ENCODE measurements around the gene KCNS3. TPM values are rescaled to one million over a fixed set of nuclear protein-coding genes. Genes with fewer than 3 reads are reported as not detected.
A peak's percentile ranks its signal among the peaks of the same experiment; 100 is the strongest.

Gene KCNS3
- total RNA-seq, 1 donor from 2014 or later: 5.5 TPM

- no peak overlapping the region for H3K27ac Mint-ChIP-seq (ENCODE audit: unreplicated experiment)
- peaks cover 2% of the 10 kb centered on the region for H3K4me1 Mint-ChIP-seq (ENCODE audit: low read depth, unreplicated experiment)
- no peak for TF ChIP-seq CTCF (IDR thresholded peaks at IDR 0.05; ENCODE audit: partially characterized antibody, unreplicated experiment)
- no peak overlapping the region for H3K4me3 Mint-ChIP-seq (ENCODE audit: unreplicated experiment)
- no peak for DNase-seq
- peaks cover 2% of the 10 kb centered on the region for H3K27me3 Mint-ChIP-seq (ENCODE audit: unreplicated experiment)
- no peaks in the 10 kb centered on the region for H3K9me3 Mint-ChIP-seq (ENCODE audit: unreplicated experiment)
- no peaks in the 10 kb centered on the region for H3K36me3 Mint-ChIP-seq (ENCODE audit: unreplicated experiment)
Measured at GRCh38 chr2:17892770-17893534, 14.5 kb downstream of the KCNS3 start.

GRCh38 chr2:17894005-17894404 is 15.5 kb downstream of the KCNS3 start:
- Mint-ChIP-seq H3K4me3 (ENCODE audit: unreplicated experiment) (no peak overlapping the region), H3K27me3 (ENCODE audit: unreplicated experiment) (peaks cover 2% of the 10 kb centered on the region), H3K36me3 (ENCODE audit: unreplicated experiment) (no peaks in the 10 kb centered on the region), H3K4me1 (ENCODE audit: low read depth, unreplicated experiment) (peaks cover 2% of the 10 kb centered on the region), H3K9me3 (ENCODE audit: unreplicated experiment) (peaks cover 1% of the 10 kb centered on the region), H3K27ac (ENCODE audit: unreplicated experiment) (no peak overlapping the region)
- TF ChIP-seq CTCF (IDR thresholded peaks at IDR 0.05; ENCODE audit: partially characterized antibody, unreplicated experiment): no peak
- no peak for DNase-seq

- peaks cover 2% of the 10 kb centered on the region for H3K4me1 Mint-ChIP-seq (ENCODE audit: low read depth, unreplicated experiment)
- peaks cover 1% of the 10 kb centered on the region for H3K9me3 Mint-ChIP-seq (ENCODE audit: unreplicated experiment)
- H3K36me3 Mint-ChIP-seq (ENCODE audit: unreplicated experiment): no peaks in the 10 kb centered on the region
Measured at GRCh38 chr2:17894556-17894955, 16.1 kb downstream of the KCNS3 start.

GRCh38 chr2:17899871-17900270 is 21.4 kb downstream of the KCNS3 start:
- peaks cover 1% of the 10 kb centered on the region for H3K9me3 Mint-ChIP-seq (ENCODE audit: unreplicated experiment)
- TF ChIP-seq CTCF (IDR thresholded peaks at IDR 0.05; ENCODE audit: partially characterized antibody, unreplicated experiment): no peak
- H3K27ac Mint-ChIP-seq (ENCODE audit: unreplicated experiment): no peak overlapping the region
- H3K36me3 Mint-ChIP-seq (ENCODE audit: unreplicated experiment): no peaks in the 10 kb centered on the region
- no peaks in the 10 kb centered on the region for H3K27me3 Mint-ChIP-seq (ENCODE audit: unreplicated experiment)
- no peak for DNase-seq
- H3K4me1 Mint-ChIP-seq (ENCODE audit: low read depth, unreplicated experiment): no peaks in the 10 kb centered on the region
- H3K4me3 Mint-ChIP-seq (ENCODE audit: unreplicated experiment): no peak overlapping the region

More at GRCh38 chr2:17894556-17894955, 16.1 kb downstream of the KCNS3 start:
- no peak for DNase-seq
- no peak for TF ChIP-seq CTCF (IDR thresholded peaks at IDR 0.05; ENCODE audit: partially characterized antibody, unreplicated experiment)
- H3K4me3 Mint-ChIP-seq (ENCODE audit: unreplicated experiment): no peak overlapping the region
- peak overlapping the region; percentile 9 for H3K27ac Mint-ChIP-seq (ENCODE audit: unreplicated experiment)
- peaks cover under 1% of the 10 kb centered on the region for H3K27me3 Mint-ChIP-seq (ENCODE audit: unreplicated experiment)

GRCh38 chr2:17901246-17901645 is 22.8 kb downstream of the KCNS3 start:
- no peak overlapping the region for H3K4me3 Mint-ChIP-seq (ENCODE audit: unreplicated experiment)
- no peak for TF ChIP-seq CTCF (IDR thresholded peaks at IDR 0.05; ENCODE audit: partially characterized antibody, unreplicated experiment)
- no peaks in the 10 kb centered on the region for H3K4me1 Mint-ChIP-seq (ENCODE audit: low read depth, unreplicated experiment)
- peaks cover 1% of the 10 kb centered on the region for H3K9me3 Mint-ChIP-seq (ENCODE audit: unreplicated experiment)
- no peaks in the 10 kb centered on the region for H3K27me3 Mint-ChIP-seq (ENCODE audit: unreplicated experiment)
- no peaks in the 10 kb centered on the region for H3K36me3 Mint-ChIP-seq (ENCODE audit: unreplicated experiment)
- no peak overlapping the region for H3K27ac Mint-ChIP-seq (ENCODE audit: unreplicated experiment)
- no peak for DNase-seq
